MCF 10A (cell line): Measurements from ENCODE around the gene SMIM31. TPM values are rescaled to one million over a fixed set of nuclear protein-coding genes. Genes with fewer than 3 reads are reported as not detected.
A peak's percentile ranks its signal among the peaks of the same experiment; 100 is the strongest.

Experiments used
- Bru-seq: library from RNA; stranded (reverse); fragments of 400-500 nt; gene quantifications from one replicate; lab custom pipeline; 2021; lab: Mats Ljungman, UMichigan
- BruChase-seq, 2 experiments: library from RNA; stranded (reverse); fragments of 400-500 nt; gene quantifications; one replicate each; lab custom pipeline; 2021; lab: Mats Ljungman, UMichigan
- BruUV-seq: library from RNA; stranded (reverse); fragments of 400-500 nt; replicated peaks from 2 replicates; lab custom pipeline; 2021; lab: Mats Ljungman, UMichigan
- CTCF ChIA-PET: fragments of 300-600 bp; sonication (Branson Sonifier 250); formaldehyde crosslinking; extraction: SDS; loops from one replicate; lab custom pipeline; 2021; ENCODE audit warnings: antibody characterized with exemption, inconsistent platforms; lab: Yijun Ruan, JAX
- POLR2A ChIA-PET: fragments of 300-600, 350-650 bp; sonication (Branson Sonifier 250); formaldehyde crosslinking; extraction: SDS; loops from one replicate; lab custom pipeline; 2020; ENCODE audit warnings: antibody characterized with exemption, inconsistent platforms; lab: Yijun Ruan, JAX
- DNase-seq: peaks from one replicate; pipeline ENCODE4 v3.0.0-alpha.2; 2018; ENCODE audit not compliant: unreplicated experiment
- H3K27ac Mint-ChIP-seq: one replicate; pipeline ENCODE4 v1.8.0; 2022; ENCODE audit warnings: mild to moderate bottlenecking, low read depth, mixed read lengths; ENCODE audit not compliant: unreplicated experiment
- H3K27me3 Mint-ChIP-seq: one replicate; pipeline ENCODE4 v1.8.0; 2022; ENCODE audit warnings: mixed read lengths; ENCODE audit not compliant: insufficient read depth, unreplicated experiment
- H3K36me3 Mint-ChIP-seq: one replicate; pipeline ENCODE4 v1.8.0; 2022; ENCODE audit warnings: mild to moderate bottlenecking, moderate library complexity, mixed read lengths; ENCODE audit not compliant: insufficient read depth, unreplicated experiment
- H3K4me1 Mint-ChIP-seq: one replicate; pipeline ENCODE4 v1.8.0; 2022; ENCODE audit warnings: mixed read lengths; ENCODE audit not compliant: insufficient read depth, unreplicated experiment
- H3K4me3 Mint-ChIP-seq: one replicate; pipeline ENCODE4 v1.8.0; 2022; ENCODE audit warnings: mild to moderate bottlenecking, moderate library complexity, mixed read lengths; ENCODE audit not compliant: unreplicated experiment
- H3K9me3 Mint-ChIP-seq: one replicate; pipeline ENCODE4 v1.8.0; 2022; ENCODE audit warnings: mixed read lengths; ENCODE audit not compliant: unreplicated experiment
- CTCF ChIP-seq: fragments of 200-600 bp; IDR thresholded peaks from one replicate; pipeline ENCODE4 v1.8.0; 2022; ENCODE audit warnings: antibody characterized with exemption, mild to moderate bottlenecking; ENCODE audit not compliant: unreplicated experiment
- intact Hi-C: fragments of 100-400 bp; cut with micrococcal nuclease; formaldehyde crosslinking; loops from 2 replicates; pipeline ENCODE4 v1.14.1; 2022
- long read RNA-seq: library from polyadenylated mRNA; stranded (forward); transcript quantifications from one replicate; pipeline ENCODE4 v2.0.0, GENCODE V29; 2022
- total RNA-seq: library from RNA; stranded (reverse); gene quantifications from 2 replicates; pipeline ENCODE4 v1.2.3, GENCODE V29; 2022

Gene SMIM31
- total RNA-seq (not detected in 2 replicates), Bru-seq, nascent RNA (not detected), BruChase-seq, experiment 1, labeled RNA remaining after a 6-hour chase (not detected), BruChase-seq, experiment 2, labeled RNA remaining after a 2-hour chase (not detected)
- long read RNA-seq = 0 reads

GRCh38 chr4:164753873-164754488 lies at the start of gene SMIM31:
TSS of gene SMIM31 (plus strand) at chr4:164754131. CDS start at chr4:164770444, 16,313 bp downstream.
- Mint-ChIP-seq H3K4me3 (no peak within 1 kb of the TSS), H3K27ac (no peak within 1 kb of the TSS), H3K36me3 (no peaks in the 10 kb centered on the region), H3K27me3 (no peaks in the 10 kb centered on the region), H3K4me1 (no peaks in the 10 kb centered on the region), H3K9me3 (peaks cover 12% of the 10 kb centered on the region)
- intact Hi-C loops = no loop called here
- DNase-seq = no peak
- BruUV-seq = no TSS peak
- ChIA-PET POLR2A (interaction anchor here (0.9 kb wide), 1 partner anchor 1204 kb away, joined by 3 read pairs; no protein-coding TSS in a partner anchor), CTCF (interaction anchor here (0.8 to 1.3 kb wide), 4 partner anchors 1082 to 1203 kb away, joined by 3 to 8 read pairs (median 4); no protein-coding TSS in a partner anchor)
- no peak for TF ChIP-seq CTCF

GRCh38 chr4:164706675-164707074 lies 47.3 kb upstream of the SMIM31 start:
- no peak overlapping the region for H3K27ac Mint-ChIP-seq
- POLR2A ChIA-PET = no interaction called here
- TF ChIP-seq CTCF = no peak
- no peaks in the 10 kb centered on the region for H3K27me3 Mint-ChIP-seq
- no peaks in the 10 kb centered on the region for H3K36me3 Mint-ChIP-seq
- no peak for DNase-seq
- peaks cover 5% of the 10 kb centered on the region for H3K4me1 Mint-ChIP-seq
- intact Hi-C loops = no loop called here
- H3K9me3 Mint-ChIP-seq = peaks cover 14% of the 10 kb centered on the region
- BruUV-seq = no TSS peak
- no peak overlapping the region for H3K4me3 Mint-ChIP-seq
- CTCF ChIA-PET = no interaction called here

GRCh38 chr4:164716901-164717300 lies 37.0 kb upstream of the SMIM31 start:
- POLR2A ChIA-PET = no interaction called here
- Mint-ChIP-seq H3K4me3 (no peak overlapping the region), H3K36me3 (no peaks in the 10 kb centered on the region), H3K4me1 (no peaks in the 10 kb centered on the region), H3K27me3 (no peaks in the 10 kb centered on the region), H3K9me3 (no peaks in the 10 kb centered on the region), H3K27ac (no peak overlapping the region)
- intact Hi-C loops = no loop called here
- peak; percentile 17 for TF ChIP-seq CTCF
- CTCF ChIA-PET = interaction anchor here (0.6 to 2.5 kb wide), 3 partner anchors 15 to 147 kb away, joined by 3 to 13 read pairs (median 4); no protein-coding TSS in a partner anchor
- no TSS peak for BruUV-seq
- peak; percentile 26 for DNase-seq

GRCh38 chr4:164718827-164719226 lies 35.1 kb upstream of the SMIM31 start:
- H3K36me3 Mint-ChIP-seq = no peaks in the 10 kb centered on the region
- ChIA-PET CTCF (interaction anchor here (1.5 to 2.5 kb wide), 2 partner anchors 11 to 13 kb away, joined by 3 to 13 read pairs; no protein-coding TSS in a partner anchor), POLR2A (no interaction called here)
- no peak overlapping the region for H3K4me3 Mint-ChIP-seq
- no peaks in the 10 kb centered on the region for H3K27me3 Mint-ChIP-seq
- intact Hi-C loops = no loop called here
- BruUV-seq = no TSS peak
- H3K4me1 Mint-ChIP-seq = no peaks in the 10 kb centered on the region
- H3K27ac Mint-ChIP-seq = no peak overlapping the region
- H3K9me3 Mint-ChIP-seq = no peaks in the 10 kb centered on the region
- no peak for DNase-seq
- TF ChIP-seq CTCF = no peak
